Embryonic facial prominence (tissue), 1 donor: ENCODE data around the gene SNRNP40.

Experiments
- DNase-seq: peaks from one replicate; pipeline ENCODE4 v3.0.0-alpha.2; 2016; ENCODE audit errors: extremely low spot score

The SNRNP40 gene

GRCh38 chr1:31231802-31232201 is 64.8 kb downstream of the SNRNP40 start:
- no peak for DNase-seq

GRCh38 chr1:31230378-31230777 is 66.2 kb downstream of the SNRNP40 start:
- DNase-seq: no peak

GRCh38 chr1:31228986-31229385 is 67.6 kb downstream of the SNRNP40 start:
- no peak for DNase-seq

GRCh38 chr1:31227891-31228568 is 68.6 kb downstream of the SNRNP40 start:
- no peak for DNase-seq

- DNase-seq: no peak
These were observed 72.5 kb downstream of the SNRNP40 start for GRCh38 chr1:31224068-31224467.

GRCh38 chr1:31222176-31222575 is 74.4 kb downstream of the SNRNP40 start:
- no peak for DNase-seq

- no peak for DNase-seq
These were observed 75.5 kb downstream of the SNRNP40 start for GRCh38 chr1:31221072-31221471.

GRCh38 chr1:31219489-31219888 is 77.1 kb downstream of the SNRNP40 start:
- no peak for DNase-seq

- DNase-seq: no peak
These were observed 77.9 kb downstream of the SNRNP40 start for GRCh38 chr1:31218705-31219104.

GRCh38 chr1:31216016-31216415 is 80.6 kb downstream of the SNRNP40 start:
- DNase-seq: peak; percentile 33

- no peak for DNase-seq
These were observed 81.5 kb downstream of the SNRNP40 start for GRCh38 chr1:31215065-31215570.

GRCh38 chr1:31214316-31215064 is 82.1 kb downstream of the SNRNP40 start:
- no peak for DNase-seq
